NT2/D1 (cell line): ENCODE results near the gene MID2.

Source experiments
- SUZ12 ChIP-seq: IDR thresholded peaks from 2 replicates; pipeline ENCODE4 v1.6.1; 2011; ENCODE audit not compliant: insufficient read length, insufficient read depth; ENCODE audit errors: extremely low read depth
- YY1 ChIP-seq: IDR thresholded peaks from 2 replicates; pipeline ENCODE4 v1.6.1; 2011; ENCODE audit not compliant: insufficient read length, insufficient read depth
- ZNF274 ChIP-seq: IDR thresholded peaks from 2 replicates; pipeline ENCODE4 v1.6.1; 2011; ENCODE audit warnings: mild to moderate bottlenecking, low read depth, low read length

- TF ChIP-seq YY1 (no peak), ZNF274 (no peak), SUZ12 (no peak)
Measured at GRCh38 chrX:107971636-107972035, 146.0 kb downstream of the MID2 start.
